HG02981 (cell line): ENCODE data around the gene PRMT2.

ENCODE experiments used
- ATAC-seq: cut with Tn5 transposase; IDR thresholded peaks from one replicate; pipeline ENCODE4 v1.9.1; 2021; ENCODE audit warnings: mild to moderate bottlenecking, moderate library complexity; ENCODE audit not compliant: unreplicated experiment

Gene PRMT2

GRCh38 chr21:46635324-46636180 lies at the start of gene PRMT2:
PRMT2 (plus strand) TSS chr21:46635674; CDS start chr21:46636952, 1,278 bp downstream.
- ATAC-seq = peak; percentile 84

GRCh38 chr21:46594276-46594675 lies 41.2 kb upstream of the PRMT2 start:
- ATAC-seq = no peak

- no peak for ATAC-seq
These were observed 39.3 kb upstream of the PRMT2 start for GRCh38 chr21:46596201-46596600.

- ATAC-seq = no peak
These were observed 38.4 kb upstream of the PRMT2 start for GRCh38 chr21:46597031-46597430.

- no peak for ATAC-seq
These were observed 37.6 kb upstream of the PRMT2 start for GRCh38 chr21:46597896-46598343.

- ATAC-seq = no peak
These were observed 36.6 kb upstream of the PRMT2 start for GRCh38 chr21:46598581-46599572.

- no peak for ATAC-seq
These were observed 35.2 kb upstream of the PRMT2 start for GRCh38 chr21:46600305-46600704.

- ATAC-seq = no peak
These were observed 34.5 kb upstream of the PRMT2 start for GRCh38 chr21:46600978-46601377.

- ATAC-seq = no peak
These were observed 32.2 kb upstream of the PRMT2 start for GRCh38 chr21:46603228-46603627.

GRCh38 chr21:46604329-46604974 lies 31.0 kb upstream of the PRMT2 start:
- no peak for ATAC-seq

- no peak for ATAC-seq
These were observed 30.3 kb upstream of the PRMT2 start, which contains the start of gene S100B for GRCh38 chr21:46604975-46605766. S100B (minus strand) TSS chr21:46605082; CDS start chr21:46602415, 2,667 bp downstream.

GRCh38 chr21:46605767-46606426 lies 29.6 kb upstream of the PRMT2 start:
- no peak for ATAC-seq

- no peak for ATAC-seq
These were observed 29.1 kb upstream of the PRMT2 start for GRCh38 chr21:46606427-46606813.

GRCh38 chr21:46607636-46608035 lies 27.8 kb upstream of the PRMT2 start:
- no peak for ATAC-seq

- ATAC-seq = no peak
These were observed 26.8 kb upstream of the PRMT2 start for GRCh38 chr21:46608672-46609111.

GRCh38 chr21:46610018-46610701 lies 25.3 kb upstream of the PRMT2 start:
- ATAC-seq = no peak

GRCh38 chr21:46613391-46613790 lies 22.1 kb upstream of the PRMT2 start:
- no peak for ATAC-seq

GRCh38 chr21:46616050-46616449 lies 19.4 kb upstream of the PRMT2 start:
- ATAC-seq = no peak

- no peak for ATAC-seq
These were observed 18.8 kb upstream of the PRMT2 start for GRCh38 chr21:46616656-46617055.
